ENCODE results near the gene PCDHA1. TPM values are rescaled to one million over a fixed set of nuclear protein-coding genes. Genes with fewer than 3 reads are reported as not detected.
"Not testable (repeated sequence)": the region's sequence is repeated elsewhere in the genome, so short reads cannot be mapped to it uniquely, and the experiment has no call there.

The PCDHA1 gene
- total RNA-seq, 4 donors from 2014 or later, result not detected

DNA sequence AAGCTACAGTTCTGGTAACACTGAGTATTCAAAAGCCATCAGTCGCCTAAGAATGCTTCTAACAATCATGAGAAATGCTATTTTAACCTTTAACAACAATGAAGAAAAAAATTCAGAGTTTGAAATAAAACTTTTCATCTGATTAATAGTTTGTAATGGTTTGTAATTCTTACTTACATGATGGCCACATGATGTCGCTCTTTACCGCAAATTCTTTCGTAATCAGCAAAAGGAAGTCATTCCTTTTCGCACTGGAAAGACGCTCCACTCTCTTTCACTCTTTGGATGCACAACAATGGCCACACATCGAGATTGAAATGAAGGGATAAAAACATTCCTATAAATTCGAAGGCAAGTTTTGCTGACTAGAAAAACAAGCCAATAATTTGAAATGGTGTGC lies 48.1 kb downstream of the PCDHA1 start, which contains the start of gene PCDHA7:
Gene PCDHA7, plus strand, starts transcription at position 277 of the 400 bp plus-strand sequence. Its CDS starts 115 bp downstream, at position 392.
- H3K4me1 ChIP-seq, result no peaks in the 10 kb centered on the region
- WGBS, 2 donors, result 10 to 19% methylated on average over 8 of the region's 8 CpGs
- H3K9me3 ChIP-seq, result peaks cover 0 to 50% (median 4%) of the 10 kb centered on the region in 4 donors
- no peak within 1 kb of the TSS for H3K27ac ChIP-seq
- peaks cover 0 to 16% (median 0%) of the 10 kb centered on the region in 3 donors for H3K36me3 ChIP-seq
- DNase-seq (ENCODE audit: low spot score in 2 of 2), result no peak
- no peaks in the 10 kb centered on the region for H3K27me3 ChIP-seq
- TF ChIP-seq EP300 (IDR thresholded peaks at IDR 0.05), result no peak
- TF ChIP-seq, protein P1, sequence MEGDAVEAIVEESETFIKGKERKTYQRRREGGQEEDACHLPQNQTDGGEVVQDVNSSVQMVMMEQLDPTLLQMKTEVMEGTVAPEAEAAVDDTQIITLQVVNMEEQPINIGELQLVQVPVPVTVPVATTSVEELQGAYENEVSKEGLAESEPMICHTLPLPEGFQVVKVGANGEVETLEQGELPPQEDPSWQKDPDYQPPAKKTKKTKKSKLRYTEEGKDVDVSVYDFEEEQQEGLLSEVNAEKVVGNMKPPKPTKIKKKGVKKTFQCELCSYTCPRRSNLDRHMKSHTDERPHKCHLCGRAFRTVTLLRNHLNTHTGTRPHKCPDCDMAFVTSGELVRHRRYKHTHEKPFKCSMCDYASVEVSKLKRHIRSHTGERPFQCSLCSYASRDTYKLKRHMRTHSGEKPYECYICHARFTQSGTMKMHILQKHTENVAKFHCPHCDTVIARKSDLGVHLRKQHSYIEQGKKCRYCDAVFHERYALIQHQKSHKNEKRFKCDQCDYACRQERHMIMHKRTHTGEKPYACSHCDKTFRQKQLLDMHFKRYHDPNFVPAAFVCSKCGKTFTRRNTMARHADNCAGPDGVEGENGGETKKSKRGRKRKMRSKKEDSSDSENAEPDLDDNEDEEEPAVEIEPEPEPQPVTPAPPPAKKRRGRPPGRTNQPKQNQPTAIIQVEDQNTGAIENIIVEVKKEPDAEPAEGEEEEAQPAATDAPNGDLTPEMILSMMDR (IDR thresholded peaks at IDR 0.05), result peak in 1 of 5 experiments; percentile 5
- no peak for TF ChIP-seq POLR2A (IDR thresholded peaks at IDR 0.05)
- peak within 1 kb of the TSS in 1 of 4 donors; percentile 41 for H3K4me3 ChIP-seq

DNA sequence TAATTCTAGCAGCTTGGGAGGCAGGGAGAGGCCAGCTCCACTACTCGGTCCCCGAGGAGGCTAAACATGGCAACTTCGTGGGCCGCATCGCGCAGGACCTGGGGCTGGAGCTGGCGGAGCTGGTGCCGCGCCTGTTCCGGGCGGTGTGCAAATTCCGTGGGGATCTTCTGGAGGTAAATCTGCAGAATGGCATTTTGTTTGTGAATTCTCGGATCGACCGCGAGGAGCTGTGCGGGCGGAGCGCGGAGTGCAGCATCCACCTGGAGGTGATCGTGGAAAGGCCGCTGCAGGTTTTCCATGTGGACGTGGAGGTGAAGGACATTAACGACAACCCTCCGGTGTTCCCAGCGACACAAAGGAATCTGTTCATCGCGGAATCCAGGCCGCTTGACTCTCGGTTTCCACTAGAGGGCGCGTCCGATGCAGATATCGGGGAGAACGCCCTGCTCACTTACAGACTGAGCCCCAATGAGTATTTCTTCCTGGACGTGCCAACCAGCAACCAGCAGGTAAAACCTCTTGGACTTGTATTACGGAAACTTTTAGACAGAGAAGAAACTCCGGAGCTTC lies 48.6 kb downstream of the PCDHA1 start:
- not testable (repeated sequence) for H3K27me3 ChIP-seq; H3K27ac ChIP-seq; H3K4me1 ChIP-seq; DNase-seq (ENCODE audit: low spot score in 2 of 2)
- Histone ChIP-seq H3K36me3 (peaks cover 0 to 13% (median 0%) of the 10 kb centered on the region in 3 donors), H3K4me3 (peak overlapping the region in 1 of 4 donors; percentile 41), H3K9me3 (peaks cover 0 to 45% (median 4%) of the 10 kb centered on the region in 4 donors)
- 8 to 21% methylated on average over 7 to 25 of the region's 38 CpGs for WGBS, 2 donors

DNA sequence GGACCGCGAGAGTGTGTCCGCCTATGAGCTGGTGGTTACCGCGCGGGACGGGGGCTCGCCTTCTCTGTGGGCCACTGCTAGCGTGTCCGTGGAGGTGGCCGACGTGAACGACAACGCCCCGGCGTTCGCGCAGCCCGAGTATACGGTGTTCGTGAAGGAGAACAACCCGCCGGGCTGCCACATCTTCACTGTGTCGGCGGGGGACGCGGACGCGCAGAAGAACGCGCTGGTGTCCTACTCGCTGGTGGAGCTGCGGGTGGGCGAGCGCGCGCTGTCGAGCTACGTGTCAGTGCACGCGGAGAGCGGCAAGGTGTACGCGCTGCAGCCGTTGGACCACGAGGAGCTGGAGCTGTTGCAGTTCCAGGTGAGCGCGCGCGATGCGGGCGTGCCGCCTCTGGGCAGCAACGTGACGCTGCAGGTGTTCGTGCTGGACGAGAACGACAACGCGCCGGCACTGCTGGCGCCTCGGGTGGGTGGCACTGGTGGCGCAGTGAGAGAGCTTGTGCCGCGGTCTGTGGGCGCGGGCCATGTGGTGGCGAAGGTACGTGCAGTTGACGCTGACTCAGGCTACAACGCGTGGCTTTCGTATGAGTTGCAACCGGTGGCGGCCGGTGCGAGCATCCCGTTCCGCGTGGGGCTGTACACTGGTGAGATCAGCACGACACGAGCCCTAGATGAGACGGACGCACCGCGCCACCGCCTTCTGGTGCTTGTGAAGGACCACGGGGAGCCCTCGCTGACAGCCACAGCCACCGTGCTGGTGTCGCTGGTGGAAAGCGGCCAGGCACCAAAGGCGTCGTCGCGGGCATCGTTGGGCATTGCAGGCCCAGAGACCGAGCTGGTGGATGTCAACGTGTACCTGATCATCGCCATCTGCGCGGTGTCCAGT lies 49.9 kb downstream of the PCDHA1 start:
- Histone ChIP-seq H3K4me1 (no peaks in the 10 kb centered on the region), H3K27ac (no peak overlapping the region), H3K9me3 (peaks cover 0 to 37% (median 5%) of the 10 kb centered on the region in 4 donors), H3K4me3 (no peak overlapping the region), H3K27me3 (no peaks in the 10 kb centered on the region), H3K36me3 (peaks cover 0 to 6% (median 0%) of the 10 kb centered on the region in 3 donors)
- TF ChIP-seq EP300 (IDR thresholded peaks at IDR 0.05) (no peak), POLR2A (IDR thresholded peaks at IDR 0.05) (no peak)
- TF ChIP-seq, protein P1 (IDR thresholded peaks at IDR 0.05), result no peak
- DNase-seq (ENCODE audit: low spot score in 2 of 2), result no peak
- 49 to 53% methylated on average over 59 to 74 of the region's 103 CpGs for WGBS, 2 donors

DNA sequence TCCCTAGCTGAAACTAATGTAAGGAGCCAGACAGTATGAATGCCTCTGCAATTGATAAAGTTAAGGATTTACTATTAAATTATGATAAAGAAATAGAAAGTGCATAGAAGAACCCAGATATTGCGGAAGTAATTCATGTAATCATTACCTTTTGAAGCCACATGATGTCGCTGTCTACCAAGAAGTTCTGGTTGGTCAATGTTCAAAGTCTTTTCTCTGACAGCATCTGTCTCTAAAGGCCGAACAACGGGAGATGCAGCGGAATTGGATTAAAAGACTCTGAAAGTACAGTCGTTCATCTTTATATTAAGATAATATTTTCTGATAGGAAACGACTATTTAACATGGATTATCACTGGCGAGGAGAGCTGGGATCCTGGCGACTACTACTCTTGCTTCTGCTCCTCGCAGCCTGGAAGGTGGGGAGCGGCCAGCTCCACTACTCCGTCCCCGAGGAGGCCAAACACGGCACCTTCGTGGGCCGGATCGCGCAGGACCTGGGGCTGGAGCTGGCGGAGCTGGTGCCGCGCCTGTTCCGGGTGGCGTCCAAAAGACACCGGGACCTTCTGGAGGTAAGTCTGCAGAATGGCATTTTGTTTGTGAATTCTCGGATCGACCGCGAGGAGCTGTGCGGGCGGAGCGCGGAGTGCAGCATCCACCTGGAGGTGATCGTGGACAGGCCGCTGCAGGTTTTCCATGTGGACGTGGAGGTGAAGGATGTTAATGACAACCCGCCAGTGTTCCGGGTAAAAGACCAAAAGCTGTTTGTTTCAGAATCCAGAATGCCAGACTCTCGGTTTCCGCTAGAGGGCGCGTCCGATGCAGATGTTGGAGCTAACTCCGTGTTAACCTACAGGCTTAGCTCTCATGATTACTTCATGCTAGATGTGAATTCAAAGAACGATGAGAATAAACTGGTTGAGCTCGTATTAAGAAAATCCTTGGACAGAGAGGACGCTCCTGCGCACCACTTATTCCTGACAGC lies 55.3 kb downstream of the PCDHA1 start, which contains the start of gene PCDHA8:
Gene PCDHA8, plus strand, starts transcription at position 210 of the 985 bp plus-strand sequence. Its CDS starts 135 bp downstream, at position 345.
- Histone ChIP-seq H3K27me3 (no peaks in the 10 kb centered on the region), H3K4me3 (no peak within 1 kb of the TSS), H3K4me1 (no peaks in the 10 kb centered on the region), H3K27ac (no peak within 1 kb of the TSS), H3K36me3 (no peaks in the 10 kb centered on the region), H3K9me3 (peaks cover 0 to 48% (median 6%) of the 10 kb centered on the region in 4 donors)
- DNase-seq (ENCODE audit: low spot score in 2 of 2), result no peak
- 23 to 30% methylated on average over 32 to 47 of the region's 47 CpGs for WGBS, 2 donors
- no peak for TF ChIP-seq POLR2A (IDR thresholded peaks at IDR 0.05)
- TF ChIP-seq EP300 (IDR thresholded peaks at IDR 0.05), result no peak
- TF ChIP-seq, protein P1 (IDR thresholded peaks at IDR 0.05), result no peak
